ENCODE measurements around the gene SULT1A2.

Gene SULT1A2

GRCh38 chr16:28590384-28591340, 6.2 kb downstream of the SULT1A2 start:
- H3K36me3 ChIP-seq (ENCODE audit: control insufficient read depth in 4 of 4, insufficient read depth in 4 of 4, low read length in 3 of 4): peaks cover 7 to 53% (median 33%) of the 10 kb centered on the region in 4 experiments

GRCh38 chr16:28589930-28590329, 6.9 kb downstream of the SULT1A2 start:
- H3K4me3 ChIP-seq (ENCODE audit: control insufficient read depth in 1 of 7, extremely low read depth in 1 of 7, insufficient read depth in 4 of 7, low read depth in 2 of 7, low read length in 6 of 7): no peak overlapping the region
- H3K36me3 ChIP-seq (ENCODE audit: control insufficient read depth in 4 of 4, insufficient read depth in 4 of 4, low read length in 3 of 4): peaks cover 7 to 61% (median 38%) of the 10 kb centered on the region in 4 experiments
- H3K27ac ChIP-seq (ENCODE audit: insufficient read depth in 1 of 2, low read depth in 1 of 2, low read length in 2 of 2, poor library complexity in 1 of 2, severe bottlenecking in 2 of 2): no peak overlapping the region
- DNase-seq: no peak
- CTCF ChIA-PET: no interaction called here
- H3K9me3 ChIP-seq (ENCODE audit: control extremely low read depth in 1 of 5, control insufficient read depth in 4 of 5, insufficient read depth in 2 of 5, low read depth in 1 of 5, low read length in 4 of 5): no peaks in the 10 kb centered on the region
- no peaks in the 10 kb centered on the region for H3K4me1 ChIP-seq (ENCODE audit: control extremely low read depth in 1 of 4, control insufficient read depth in 4 of 4, insufficient read depth in 4 of 4, low read length in 3 of 4)
- WGBS (ENCODE audit: insufficient coverage): 98% methylated on average over 5 of the region's 13 CpGs
- H3K27me3 ChIP-seq (replicated peaks in 2 of 5; ENCODE audit: control insufficient read depth in 4 of 5, insufficient read depth in 5 of 5, low read length in 4 of 5): no peaks in the 10 kb centered on the region
- POLR2A ChIA-PET: no interaction called here

More at GRCh38 chr16:28590384-28591340, 6.2 kb downstream of the SULT1A2 start:
- ChIA-PET CTCF (no interaction called here), POLR2A (no interaction called here)
- DNase-seq: no peak
- H3K4me3 ChIP-seq (ENCODE audit: control insufficient read depth in 1 of 7, extremely low read depth in 1 of 7, insufficient read depth in 4 of 7, low read depth in 2 of 7, low read length in 6 of 7): no peak overlapping the region
- no peaks in the 10 kb centered on the region for H3K27me3 ChIP-seq (replicated peaks in 2 of 5; ENCODE audit: control insufficient read depth in 4 of 5, insufficient read depth in 5 of 5, low read length in 4 of 5)
- no peaks in the 10 kb centered on the region for H3K4me1 ChIP-seq (ENCODE audit: control extremely low read depth in 1 of 4, control insufficient read depth in 4 of 4, insufficient read depth in 4 of 4, low read length in 3 of 4)
- 97% methylated on average over 13 of the region's 22 CpGs for WGBS (ENCODE audit: insufficient coverage)
- no peaks in the 10 kb centered on the region for H3K9me3 ChIP-seq (ENCODE audit: control extremely low read depth in 1 of 5, control insufficient read depth in 4 of 5, insufficient read depth in 2 of 5, low read depth in 1 of 5, low read length in 4 of 5)
- H3K27ac ChIP-seq (ENCODE audit: insufficient read depth in 1 of 2, low read depth in 1 of 2, low read length in 2 of 2, poor library complexity in 1 of 2, severe bottlenecking in 2 of 2): no peak overlapping the region

GRCh38 chr16:28589069-28589468, 7.8 kb downstream of the SULT1A2 start:
- Histone ChIP-seq H3K4me1 (ENCODE audit: control extremely low read depth in 1 of 4, control insufficient read depth in 4 of 4, insufficient read depth in 4 of 4, low read length in 3 of 4) (no peaks in the 10 kb centered on the region), H3K36me3 (ENCODE audit: control insufficient read depth in 4 of 4, insufficient read depth in 4 of 4, low read length in 3 of 4) (peaks cover 7 to 64% (median 41%) of the 10 kb centered on the region in 4 experiments), H3K27ac (ENCODE audit: insufficient read depth in 1 of 2, low read depth in 1 of 2, low read length in 2 of 2, poor library complexity in 1 of 2, severe bottlenecking in 2 of 2) (no peak overlapping the region), H3K4me3 (ENCODE audit: control insufficient read depth in 1 of 7, extremely low read depth in 1 of 7, insufficient read depth in 4 of 7, low read depth in 2 of 7, low read length in 6 of 7) (no peak overlapping the region), H3K9me3 (ENCODE audit: control extremely low read depth in 1 of 5, control insufficient read depth in 4 of 5, insufficient read depth in 2 of 5, low read depth in 1 of 5, low read length in 4 of 5) (no peaks in the 10 kb centered on the region), H3K27me3 (replicated peaks in 2 of 5; ENCODE audit: control insufficient read depth in 4 of 5, insufficient read depth in 5 of 5, low read length in 4 of 5) (no peaks in the 10 kb centered on the region)
- DNase-seq: no peak
- WGBS (ENCODE audit: insufficient coverage): 95% methylated on average over 3 of the region's 8 CpGs
- CTCF ChIA-PET: no interaction called here
- POLR2A ChIA-PET: no interaction called here

GRCh38 chr16:28587386-28587785, 9.5 kb downstream of the SULT1A2 start:
- no peaks in the 10 kb centered on the region for H3K9me3 ChIP-seq (ENCODE audit: control extremely low read depth in 1 of 5, control insufficient read depth in 4 of 5, insufficient read depth in 2 of 5, low read depth in 1 of 5, low read length in 4 of 5)
- ChIA-PET POLR2A (no interaction called here), CTCF (no interaction called here)
- no peaks in the 10 kb centered on the region for H3K27me3 ChIP-seq (replicated peaks in 2 of 5; ENCODE audit: control insufficient read depth in 4 of 5, insufficient read depth in 5 of 5, low read length in 4 of 5)
- WGBS (ENCODE audit: insufficient coverage): 99% methylated on average over 7 of the region's 8 CpGs
- H3K4me1 ChIP-seq (ENCODE audit: control extremely low read depth in 1 of 4, control insufficient read depth in 4 of 4, insufficient read depth in 4 of 4, low read length in 3 of 4): no peaks in the 10 kb centered on the region
- H3K36me3 ChIP-seq (ENCODE audit: control insufficient read depth in 4 of 4, insufficient read depth in 4 of 4, low read length in 3 of 4): peaks cover 11 to 74% (median 47%) of the 10 kb centered on the region in 4 experiments
- DNase-seq: no peak
- no peak overlapping the region for H3K4me3 ChIP-seq (ENCODE audit: control insufficient read depth in 1 of 7, extremely low read depth in 1 of 7, insufficient read depth in 4 of 7, low read depth in 2 of 7, low read length in 6 of 7)
- no peak overlapping the region for H3K27ac ChIP-seq (ENCODE audit: insufficient read depth in 1 of 2, low read depth in 1 of 2, low read length in 2 of 2, poor library complexity in 1 of 2, severe bottlenecking in 2 of 2)

GRCh38 chr16:28586466-28586865, 10.4 kb downstream of the SULT1A2 start:
- no CpG with 5 or more reads among the region's 3 CpGs for WGBS (ENCODE audit: insufficient coverage)
- no peak overlapping the region for H3K27ac ChIP-seq (ENCODE audit: insufficient read depth in 1 of 2, low read depth in 1 of 2, low read length in 2 of 2, poor library complexity in 1 of 2, severe bottlenecking in 2 of 2)
- DNase-seq: no peak
- H3K27me3 ChIP-seq (replicated peaks in 2 of 5; ENCODE audit: control insufficient read depth in 4 of 5, insufficient read depth in 5 of 5, low read length in 4 of 5): no peaks in the 10 kb centered on the region
- POLR2A ChIA-PET: no interaction called here
- no peak overlapping the region for H3K4me3 ChIP-seq (ENCODE audit: control insufficient read depth in 1 of 7, extremely low read depth in 1 of 7, insufficient read depth in 4 of 7, low read depth in 2 of 7, low read length in 6 of 7)
- H3K36me3 ChIP-seq (ENCODE audit: control insufficient read depth in 4 of 4, insufficient read depth in 4 of 4, low read length in 3 of 4): peaks cover 17 to 78% (median 50%) of the 10 kb centered on the region in 4 experiments
- H3K4me1 ChIP-seq (ENCODE audit: control extremely low read depth in 1 of 4, control insufficient read depth in 4 of 4, insufficient read depth in 4 of 4, low read length in 3 of 4): no peaks in the 10 kb centered on the region
- H3K9me3 ChIP-seq (ENCODE audit: control extremely low read depth in 1 of 5, control insufficient read depth in 4 of 5, insufficient read depth in 2 of 5, low read depth in 1 of 5, low read length in 4 of 5): no peaks in the 10 kb centered on the region
- CTCF ChIA-PET: no interaction called here

GRCh38 chr16:28585674-28586073, 11.2 kb downstream of the SULT1A2 start:
- POLR2A ChIA-PET: no interaction called here
- peaks cover 20 to 77% (median 49%) of the 10 kb centered on the region in 4 experiments for H3K36me3 ChIP-seq (ENCODE audit: control insufficient read depth in 4 of 4, insufficient read depth in 4 of 4, low read length in 3 of 4)
- H3K27me3 ChIP-seq (replicated peaks in 2 of 5; ENCODE audit: control insufficient read depth in 4 of 5, insufficient read depth in 5 of 5, low read length in 4 of 5): no peaks in the 10 kb centered on the region
- H3K9me3 ChIP-seq (ENCODE audit: control extremely low read depth in 1 of 5, control insufficient read depth in 4 of 5, insufficient read depth in 2 of 5, low read depth in 1 of 5, low read length in 4 of 5): no peaks in the 10 kb centered on the region
- H3K4me3 ChIP-seq (ENCODE audit: control insufficient read depth in 1 of 7, extremely low read depth in 1 of 7, insufficient read depth in 4 of 7, low read depth in 2 of 7, low read length in 6 of 7): no peak overlapping the region
- 98% methylated on average over 11 of the region's 11 CpGs for WGBS (ENCODE audit: insufficient coverage)
- no peak overlapping the region for H3K27ac ChIP-seq (ENCODE audit: insufficient read depth in 1 of 2, low read depth in 1 of 2, low read length in 2 of 2, poor library complexity in 1 of 2, severe bottlenecking in 2 of 2)
- CTCF ChIA-PET: no interaction called here
- no peak for DNase-seq
- no peaks in the 10 kb centered on the region for H3K4me1 ChIP-seq (ENCODE audit: control extremely low read depth in 1 of 4, control insufficient read depth in 4 of 4, insufficient read depth in 4 of 4, low read length in 3 of 4)

GRCh38 chr16:28580726-28581315, 16.0 kb downstream of the SULT1A2 start:
- 95% methylated on average over 9 of the region's 15 CpGs for WGBS (ENCODE audit: insufficient coverage)
- no peak overlapping the region for H3K27ac ChIP-seq (ENCODE audit: insufficient read depth in 1 of 2, low read depth in 1 of 2, low read length in 2 of 2, poor library complexity in 1 of 2, severe bottlenecking in 2 of 2)
- H3K9me3 ChIP-seq (ENCODE audit: control extremely low read depth in 1 of 5, control insufficient read depth in 4 of 5, insufficient read depth in 2 of 5, low read depth in 1 of 5, low read length in 4 of 5): no peaks in the 10 kb centered on the region
- no peaks in the 10 kb centered on the region for H3K27me3 ChIP-seq (replicated peaks in 2 of 5; ENCODE audit: control insufficient read depth in 4 of 5, insufficient read depth in 5 of 5, low read length in 4 of 5)
- DNase-seq: no peak
- H3K4me1 ChIP-seq (ENCODE audit: control extremely low read depth in 1 of 4, control insufficient read depth in 4 of 4, insufficient read depth in 4 of 4, low read length in 3 of 4): no peaks in the 10 kb centered on the region
- no peak overlapping the region for H3K4me3 ChIP-seq (ENCODE audit: control insufficient read depth in 1 of 7, extremely low read depth in 1 of 7, insufficient read depth in 4 of 7, low read depth in 2 of 7, low read length in 6 of 7)
- ChIA-PET POLR2A (no interaction called here), CTCF (interaction anchor here (1.1 to 1.8 kb wide), 2 partner anchors 17 to 26 kb away, joined by 3 read pairs; no protein-coding TSS in a partner anchor)
- H3K36me3 ChIP-seq (ENCODE audit: control insufficient read depth in 4 of 4, insufficient read depth in 4 of 4, low read length in 3 of 4): peaks cover 13 to 43% (median 29%) of the 10 kb centered on the region in 4 experiments
